HepG2 (cell line): Measurements from ENCODE around the gene ITM2B. TPM values are rescaled to one million over a fixed set of nuclear protein-coding genes. Genes with fewer than 3 reads are reported as not detected.

Source experiments
- ATAC-seq: fragments of 200-7000 bp; cut with Tn5 transposase; 3 replicates; pipeline ENCODE4 v1.9.1; 2020; ENCODE audit warnings: mild to moderate bottlenecking, moderate library complexity
- BruUV-seq: library from RNA; stranded (reverse); fragments of 400-500 nt; replicated peaks from 2 replicates; lab custom pipeline; 2021; lab: Mats Ljungman, UMichigan
- CTCF ChIA-PET: fragments of 300-600 bp; formaldehyde crosslinking; extraction: SDS; loops from one replicate; lab custom pipeline; 2021; ENCODE audit warnings: low total read pairs, inconsistent platforms, low intra/inter-chr PET ratio; lab: Yijun Ruan, JAX
- POLR2A ChIA-PET: fragments of 350-600 bp; sonication (Branson Sonifier 250); formaldehyde crosslinking; loops from one replicate; lab custom pipeline; 2020; ENCODE audit warnings: antibody characterized with exemption, inconsistent platforms; lab: Yijun Ruan, JAX
- DNase-seq: peaks from one replicate; pipeline ENCODE4 v3.0.0-alpha.2; 2015; ENCODE audit warnings: low spot score
- FAIRE-seq: peaks from 3 replicates; lab custom pipeline; 2011; peaks lifted over from hg19 to GRCh38; lab: Jason Lieb, UNC
- H2AFZ ChIP-seq: one replicate; pipeline ENCODE4 v1.6.1; 2011; ENCODE audit warnings: low read length, inconsistent platforms
- H3K27ac ChIP-seq: fragments of 300-600 bp; 3 replicates; pipeline ENCODE4 v1.8.0; 2011; ENCODE audit warnings: mixed run types, mild to moderate bottlenecking, mixed read lengths, low read length, inconsistent platforms; ENCODE audit not compliant: insufficient read depth; ENCODE audit errors: extremely low read length
- H3K27me3 ChIP-seq, 2 experiments: fragments of 200-600 bp in 1 of 2; 2 replicates in 1 of 2; 3 replicates in 1 of 2; pipeline versions ENCODE4 v1.6.0 to v1.8.0; 2011; ENCODE audit warnings: low read length in 2 of 2, mild to moderate bottlenecking in 2 of 2, moderate library complexity in 2 of 2, inconsistent platforms in 1 of 2; ENCODE audit not compliant: insufficient read depth in 2 of 2, control insufficient read depth in 1 of 2
- H3K36me3 ChIP-seq, 2 experiments: fragments of 200-600 bp in 1 of 2; replicated peaks in 1 of 2; 2 replicates in 1 of 2; 3 replicates in 1 of 2; pipeline versions ENCODE4 v1.5.1 to v1.8.0; 2011; ENCODE audit warnings: low read length in 2 of 2, inconsistent platforms in 1 of 2; ENCODE audit not compliant: insufficient read depth in 2 of 2, control insufficient read depth in 1 of 2
- H3K4me1 ChIP-seq: 2 replicates; pipeline ENCODE4 v1.5.1; 2012; ENCODE audit warnings: low read length, inconsistent platforms; ENCODE audit not compliant: insufficient read depth
- H3K4me2 ChIP-seq: 2 replicates; pipeline ENCODE4 v1.6.0; 2011; ENCODE audit warnings: low read depth, low read length, inconsistent platforms
- H3K4me3 ChIP-seq, 3 experiments: fragments of 200-600 bp in 1 of 3; sonication (generic), shearing (Covaris generic) in 1 of 3; replicated peaks in 1 of 3; 2 replicates each; pipeline ENCODE4 v1.5.1; 2011 to 2016; ENCODE audit warnings: low read length in 3 of 3, inconsistent platforms in 2 of 3, low read depth in 2 of 3, mild to moderate bottlenecking in 2 of 3, control low read depth in 1 of 3, mixed read lengths in 1 of 3; ENCODE audit not compliant: insufficient read depth in 1 of 3
- H3K79me2 ChIP-seq: one replicate; pipeline ENCODE4 v1.6.1; 2011; ENCODE audit warnings: low read length, inconsistent platforms; ENCODE audit not compliant: insufficient read depth
- H3K9ac ChIP-seq: 2 replicates; pipeline ENCODE4 v1.6.0; 2011; ENCODE audit warnings: mild to moderate bottlenecking, low read depth, low read length, inconsistent platforms; ENCODE audit not compliant: insufficient read depth
- H3K9me3 ChIP-seq: 2 replicates; pipeline ENCODE4 v1.5.1; 2012; ENCODE audit warnings: mild to moderate bottlenecking, low read length
- H4K20me1 ChIP-seq: 2 replicates; pipeline ENCODE4 v1.6.0; 2011; ENCODE audit warnings: inconsistent platforms, mild to moderate bottlenecking, low read length, moderate library complexity; ENCODE audit not compliant: insufficient read depth
- KAT7 ChIP-seq: IDR thresholded peaks from 2 replicates; pipeline ENCODE4 v1.6.1; 2018; ENCODE audit warnings: borderline replicate concordance, missing compliant biosample characterization
- ZNF678 ChIP-seq: sonication (generic); formaldehyde crosslinking; IDR thresholded peaks from 2 replicates; pipeline ENCODE4 v1.4.0; 2020; ENCODE audit warnings: mild to moderate bottlenecking, missing genetic modification reagents
- WGBS: methylation state at CpG from one replicate; pipeline ENCODE4 v1.1.6; 2017; ENCODE audit warnings: low lambda C conversion rate; 5-methylcytosine and 5-hydroxymethylcytosine counted together
- in situ Hi-C: cut with HindIII; loops from 2 replicates; pipeline ENCODE4 v1.10.0; 2017; ENCODE audit warnings: low pct_unique_long_range_greater_than_20kb; ENCODE audit not compliant: extremely low pct_ligation_motif_present
- intact Hi-C: fragments of 100-400 bp; cut with micrococcal nuclease; formaldehyde crosslinking; loops from one replicate; pipeline ENCODE4 v1.10.0; 2022; ENCODE audit not compliant: unreplicated experiment
- polyA plus RNA-seq, 8 experiments: library from polyadenylated mRNA; depleted of rRNA in 3 of 8; stranded (reverse) in 7 of 8; unstranded in 1 of 8; fragments of >200 nt; fragmentation: Illumina TruSeq in 4 of 8; extraction: Trizol in 4 of 8; gene quantifications; 2 replicates each; pipeline versions ENCODE4 v1.2.1 to v1.2.3, GENCODE V29; 2011 to 2016; ENCODE audit warnings: low read depth in 4 of 8, missing spikeins in 1 of 8, mixed read lengths in 1 of 8; ENCODE audit not compliant: insufficient read depth in 1 of 8
- total RNA-seq, 5 experiments: library from RNA; depleted of rRNA; stranded (reverse); fragments of >200 nt; fragmentation: Illumina TruSeq; extraction: Trizol; gene quantifications; 2 replicates each; pipeline ENCODE4 v1.2.3, GENCODE V29; 2016; ENCODE audit warnings: low read depth in 1 of 5
- TF ChIP-seq, protein P1 (sequence below): sonication (generic); formaldehyde crosslinking; conservative IDR thresholded peaks from 2 replicates; pipeline ENCODE4 v1.4.0; 2020; ENCODE audit warnings: missing genetic modification reagents
- TF ChIP-seq, protein P2 (sequence below): sonication (generic); formaldehyde crosslinking; IDR thresholded peaks from 2 replicates; pipeline ENCODE4 v1.5.1; 2020; ENCODE audit warnings: missing genetic modification reagents, mild to moderate bottlenecking, borderline replicate concordance
- TF ChIP-seq, protein P3 (sequence below): sonication (generic); formaldehyde crosslinking; IDR thresholded peaks from 2 replicates; pipeline ENCODE4 v1.5.1; 2020; ENCODE audit warnings: mild to moderate bottlenecking, missing genetic modification reagents, borderline replicate concordance
- TF ChIP-seq, protein P4 (sequence below): sonication (generic); formaldehyde crosslinking; IDR thresholded peaks from 2 replicates; pipeline ENCODE4 v1.5.1; 2020; ENCODE audit warnings: missing genetic modification reagents, mild to moderate bottlenecking, borderline replicate concordance

ITM2B gene
- total and polyA plus RNA-seq, 2 of the 13 experiments (the other 11 are each of a cell fraction or from before 2014, with no cell fraction given) = 158 to 373 TPM

DNA sequence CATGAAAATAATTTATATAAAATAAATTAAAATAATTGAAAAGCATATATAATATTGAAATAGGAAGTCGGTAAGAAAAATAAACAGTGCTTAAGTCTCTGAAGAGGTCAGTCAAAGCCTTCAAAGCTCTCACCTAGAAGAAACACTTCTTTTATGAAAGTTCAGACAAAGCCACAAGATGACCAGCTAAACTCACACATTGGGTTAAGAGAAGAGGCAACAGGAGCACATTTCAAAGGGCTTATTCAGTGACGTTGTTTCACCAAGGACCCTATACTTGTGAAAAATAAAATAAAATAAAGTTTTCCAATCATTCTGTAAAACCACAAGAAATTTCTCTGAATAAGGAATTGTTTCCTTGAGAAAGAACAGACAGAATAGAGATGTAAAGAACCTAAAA, 2.5 kb upstream of the ITM2B start:
- CTCF ChIA-PET = no interaction called here
- intact Hi-C loops (loop anchor here (5.0 kb wide), 1 partner anchor 72 kb away; the partner anchor contains the start of gene RB1), in situ Hi-C loops (loop anchor here (5.0 kb wide), 1 partner anchor 103 kb away; no protein-coding TSS in a partner anchor)
- Histone ChIP-seq H3K9me3 (no peaks in the 10 kb centered on the region), H3K4me2 (peak overlapping the region; percentile 95), H3K36me3 (no peaks in the 10 kb centered on the region), H3K4me1 (peaks cover 64% of the 10 kb centered on the region), H3K27me3 (no peaks in the 10 kb centered on the region; a peak in 1 of 5 replicates), H3K4me3 (peak overlapping the region in 2 of 3 experiments; percentile 9 to 81; a peak in 2 of 6 replicates), H4K20me1 (peaks cover 10% of the 10 kb centered on the region), H3K9ac (no peak overlapping the region), H3K27ac (peak overlapping the region; percentile 98), H3K79me2 (peaks cover 24% of the 10 kb centered on the region), H2AFZ (peak overlapping the region; percentile 45)
- no TSS peak for BruUV-seq
- ATAC-seq = no peak
- TF ChIP-seq KAT7 (CRISPR knock-in tag) (no peak), ZNF678 (CRISPR knock-in tag) (no peak)
- TF ChIP-seq, protein P1, sequence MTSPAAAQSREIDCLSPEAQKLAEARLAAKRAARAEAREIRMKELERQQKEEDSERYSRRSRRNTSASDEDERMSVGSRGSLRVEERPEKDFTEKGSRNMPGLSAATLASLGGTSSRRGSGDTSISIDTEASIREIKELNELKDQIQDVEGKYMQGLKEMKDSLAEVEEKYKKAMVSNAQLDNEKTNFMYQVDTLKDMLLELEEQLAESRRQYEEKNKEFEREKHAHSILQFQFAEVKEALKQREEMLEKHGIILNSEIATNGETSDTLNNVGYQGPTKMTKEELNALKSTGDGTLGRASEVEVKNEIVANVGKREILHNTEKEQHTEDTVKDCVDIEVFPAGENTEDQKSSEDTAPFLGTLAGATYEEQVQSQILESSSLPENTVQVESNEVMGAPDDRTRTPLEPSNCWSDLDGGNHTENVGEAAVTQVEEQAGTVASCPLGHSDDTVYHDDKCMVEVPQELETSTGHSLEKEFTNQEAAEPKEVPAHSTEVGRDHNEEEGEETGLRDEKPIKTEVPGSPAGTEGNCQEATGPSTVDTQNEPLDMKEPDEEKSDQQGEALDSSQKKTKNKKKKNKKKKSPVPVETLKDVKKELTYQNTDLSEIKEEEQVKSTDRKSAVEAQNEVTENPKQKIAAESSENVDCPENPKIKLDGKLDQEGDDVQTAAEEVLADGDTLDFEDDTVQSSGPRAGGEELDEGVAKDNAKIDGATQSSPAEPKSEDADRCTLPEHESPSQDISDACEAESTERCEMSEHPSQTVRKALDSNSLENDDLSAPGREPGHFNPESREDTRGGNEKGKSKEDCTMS (CRISPR knock-in tag) = no peak
- TF ChIP-seq, protein P2, sequence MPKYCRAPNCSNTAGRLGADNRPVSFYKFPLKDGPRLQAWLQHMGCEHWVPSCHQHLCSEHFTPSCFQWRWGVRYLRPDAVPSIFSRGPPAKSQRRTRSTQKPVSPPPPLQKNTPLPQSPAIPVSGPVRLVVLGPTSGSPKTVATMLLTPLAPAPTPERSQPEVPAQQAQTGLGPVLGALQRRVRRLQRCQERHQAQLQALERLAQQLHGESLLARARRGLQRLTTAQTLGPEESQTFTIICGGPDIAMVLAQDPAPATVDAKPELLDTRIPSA (CRISPR knock-in tag) = no peak
- TF ChIP-seq, protein P3, sequence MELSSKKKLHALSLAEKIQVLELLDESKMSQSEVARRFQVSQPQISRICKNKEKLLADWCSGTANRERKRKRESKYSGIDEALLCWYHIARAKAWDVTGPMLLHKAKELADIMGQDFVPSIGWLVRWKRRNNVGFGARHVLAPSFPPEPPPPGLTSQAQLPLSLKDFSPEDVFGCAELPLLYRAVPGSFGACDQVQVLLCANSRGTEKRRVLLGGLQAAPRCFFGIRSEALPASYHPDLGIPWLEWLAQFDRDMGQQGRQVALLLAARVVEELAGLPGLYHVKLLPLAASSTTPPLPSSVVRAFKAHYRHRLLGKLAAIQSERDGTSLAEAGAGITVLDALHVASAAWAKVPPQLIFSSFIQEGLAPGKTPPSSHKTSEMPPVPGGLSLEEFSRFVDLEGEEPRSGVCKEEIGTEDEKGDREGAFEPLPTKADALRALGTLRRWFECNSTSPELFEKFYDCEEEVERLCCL (CRISPR knock-in tag) = no peak
- TF ChIP-seq, protein P4, sequence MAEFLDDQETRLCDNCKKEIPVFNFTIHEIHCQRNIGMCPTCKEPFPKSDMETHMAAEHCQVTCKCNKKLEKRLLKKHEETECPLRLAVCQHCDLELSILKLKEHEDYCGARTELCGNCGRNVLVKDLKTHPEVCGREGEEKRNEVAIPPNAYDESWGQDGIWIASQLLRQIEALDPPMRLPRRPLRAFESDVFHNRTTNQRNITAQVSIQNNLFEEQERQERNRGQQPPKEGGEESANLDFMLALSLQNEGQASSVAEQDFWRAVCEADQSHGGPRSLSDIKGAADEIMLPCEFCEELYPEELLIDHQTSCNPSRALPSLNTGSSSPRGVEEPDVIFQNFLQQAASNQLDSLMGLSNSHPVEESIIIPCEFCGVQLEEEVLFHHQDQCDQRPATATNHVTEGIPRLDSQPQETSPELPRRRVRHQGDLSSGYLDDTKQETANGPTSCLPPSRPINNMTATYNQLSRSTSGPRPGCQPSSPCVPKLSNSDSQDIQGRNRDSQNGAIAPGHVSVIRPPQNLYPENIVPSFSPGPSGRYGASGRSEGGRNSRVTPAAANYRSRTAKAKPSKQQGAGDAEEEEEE (CRISPR knock-in tag) = no peak
- no peak for FAIRE-seq
- no peak for DNase-seq
- WGBS = 17% methylated on average over 2 of the region's 2 CpGs
- POLR2A ChIA-PET = interaction anchor here (2.8 kb wide), 1 partner anchor 9 kb away, joined by 29 read pairs; no protein-coding TSS in a partner anchor
